ENCODE results near the gene SERPINE1. TPM values are rescaled to one million over a fixed set of nuclear protein-coding genes. Genes with fewer than 3 reads are reported as not detected.

SERPINE1 gene
- total and polyA plus RNA-seq, 2 of the 13 experiments (the other 11 are each of a cell fraction or from before 2014, with no cell fraction given): 21.2 to 1,576 TPM

- TF ChIP-seq PREB (CRISPR knock-in tag; IDR thresholded peaks at IDR 0.05) (no peak), ZBTB2 (CRISPR knock-in tag; IDR thresholded peaks at IDR 0.05; ENCODE audit: low read depth) (no peak), ZNF251 (CRISPR knock-in tag; IDR thresholded peaks at IDR 0.05) (no peak), AGO1 (IDR thresholded peaks at IDR 0.05; ENCODE audit: low read depth, low read length, poor library complexity, severe bottlenecking) (no peak), ZNF879 (CRISPR knock-in tag; IDR thresholded peaks at IDR 0.05) (no peak), NR0B2 (CRISPR knock-in tag; IDR thresholded peaks at IDR 0.05) (no peak), GPBP1L1 (CRISPR knock-in tag; IDR thresholded peaks at IDR 0.05) (no peak), ZNF549 (CRISPR knock-in tag; IDR thresholded peaks at IDR 0.05) (no peak), SAP130 (CRISPR knock-in tag; IDR thresholded peaks at IDR 0.05; ENCODE audit: low read depth) (peak; percentile 84), ZNF143 (CRISPR knock-in tag; IDR thresholded peaks at IDR 0.05) (no peak; the same call in 1 of the 2 replicates), ZNF768 (CRISPR knock-in tag; IDR thresholded peaks at IDR 0.05) (peak; percentile 8; the same call in 1 of the 2 replicates), HOMEZ (CRISPR knock-in tag; IDR thresholded peaks at IDR 0.05; ENCODE audit: low read depth) (peak; percentile 75), ISX (CRISPR knock-in tag; conservative IDR thresholded peaks at IDR 0.05) (no peak), ZGPAT (CRISPR knock-in tag; IDR thresholded peaks at IDR 0.05) (peak; percentile 76), CEBPG (CRISPR knock-in tag; IDR thresholded peaks at IDR 0.05) (peak; percentile 89), GLMP (CRISPR knock-in tag; IDR thresholded peaks at IDR 0.05; ENCODE audit: borderline replicate concordance) (no peak), ZNF296 (CRISPR knock-in tag; conservative IDR thresholded peaks at IDR 0.05) (no peak), KDM1A (CRISPR knock-in tag; IDR thresholded peaks at IDR 0.05) (no peak), ZBTB44 (CRISPR knock-in tag; IDR thresholded peaks at IDR 0.05) (no peak)
These were observed at the start of gene SERPINE1 (continued) for GRCh38 chr7:101126651-101127459.

Measured in HepG2 (cell line).